K562 (cell line): ENCODE results near the gene SCMH1. TPM values are rescaled to one million over a fixed set of nuclear protein-coding genes. Genes with fewer than 3 reads are reported as not detected.
A peak's percentile ranks its signal among the peaks of the same experiment; 100 is the strongest.

Experiments used
- BRCA1 ChIP-seq, 2 experiments: fragments of 450-650 bp in 1 of 2; sonication (generic) in 1 of 2; formaldehyde crosslinking in 1 of 2; IDR thresholded peaks; 2 replicates each; pipeline versions ENCODE4 v1.5.0 to v1.6.1; 2017 to 2020; ENCODE audit warnings: mild to moderate bottlenecking in 1 of 2, missing genetic modification reagents in 1 of 2
- PBX2 ChIP-seq, 2 experiments: IDR thresholded peaks in 1 of 2; conservative IDR thresholded peaks in 1 of 2; 2 replicates each; pipeline ENCODE4 v1.6.1; 2016; ENCODE audit warnings: low read depth in 2 of 2, mild to moderate bottlenecking in 1 of 2, missing compliant biosample characterization in 1 of 2, missing genetic modification characterization in 1 of 2, moderate library complexity in 1 of 2
- POLR2AphosphoS2 ChIP-seq: IDR thresholded peaks from 2 replicates; pipeline ENCODE4 v1.6.1; 2012; ENCODE audit warnings: low read length, improper control_type of control experiment
- POLR2G ChIP-seq: fragments of 200-400 bp; formaldehyde crosslinking; IDR thresholded peaks from 2 replicates; pipeline ENCODE4 v1.6.1; 2017; ENCODE audit warnings: low read depth, mild to moderate bottlenecking, antibody characterized with exemption, low read length, moderate library complexity
- SMC3 ChIP-seq: conservative IDR thresholded peaks from 2 replicates; pipeline ENCODE4 v1.6.1; 2011; ENCODE audit warnings: low read depth, low read length, improper control_type of control experiment; ENCODE audit not compliant: insufficient read depth
- polyA plus RNA-seq, 8 experiments: library from polyadenylated mRNA; depleted of rRNA in 4 of 8; stranded (reverse) in 5 of 8; unstranded in 3 of 8; fragments of >200 nt; fragmentation: Nextera tagmentation in 2 of 8; fragmentation: Illumina TruSeq in 1 of 8; extraction: Ambion mirVana in 2 of 8; extraction: Trizol in 1 of 8; gene quantifications; 2 replicates each; pipeline versions ENCODE4 v1.2.1 to v1.2.3, GENCODE V29; 2011 to 2014; ENCODE audit warnings: inconsistent platforms in 1 of 8, missing spikeins in 1 of 8
- total RNA-seq, 7 experiments: library from RNA; depleted of rRNA in 6 of 7; stranded (reverse); fragments of >200 nt in 6 of 7; fragmentation: Illumina TruSeq in 2 of 7; extraction: Trizol in 2 of 7; gene quantifications; 2 replicates each; pipeline versions ENCODE4 v1.2.1 to v1.2.3, GENCODE V29; 2011 to 2021; ENCODE audit warnings: low replicate concordance in 1 of 7
- TF ChIP-seq, protein P1 (sequence below): fragments of 250-450 bp; sonication (Bioruptor Pico); IDR thresholded peaks from 2 replicates; pipeline ENCODE4 v1.5.0; 2021; ENCODE audit warnings: mild to moderate bottlenecking, moderate library complexity

Gene SCMH1
- total and polyA plus RNA-seq, 9 of the 15 experiments (the other 6 are each of a cell fraction or from before 2014, with no cell fraction given) = 8.5 to 37.0 (median 26.8) TPM

- TF ChIP-seq, protein P1, sequence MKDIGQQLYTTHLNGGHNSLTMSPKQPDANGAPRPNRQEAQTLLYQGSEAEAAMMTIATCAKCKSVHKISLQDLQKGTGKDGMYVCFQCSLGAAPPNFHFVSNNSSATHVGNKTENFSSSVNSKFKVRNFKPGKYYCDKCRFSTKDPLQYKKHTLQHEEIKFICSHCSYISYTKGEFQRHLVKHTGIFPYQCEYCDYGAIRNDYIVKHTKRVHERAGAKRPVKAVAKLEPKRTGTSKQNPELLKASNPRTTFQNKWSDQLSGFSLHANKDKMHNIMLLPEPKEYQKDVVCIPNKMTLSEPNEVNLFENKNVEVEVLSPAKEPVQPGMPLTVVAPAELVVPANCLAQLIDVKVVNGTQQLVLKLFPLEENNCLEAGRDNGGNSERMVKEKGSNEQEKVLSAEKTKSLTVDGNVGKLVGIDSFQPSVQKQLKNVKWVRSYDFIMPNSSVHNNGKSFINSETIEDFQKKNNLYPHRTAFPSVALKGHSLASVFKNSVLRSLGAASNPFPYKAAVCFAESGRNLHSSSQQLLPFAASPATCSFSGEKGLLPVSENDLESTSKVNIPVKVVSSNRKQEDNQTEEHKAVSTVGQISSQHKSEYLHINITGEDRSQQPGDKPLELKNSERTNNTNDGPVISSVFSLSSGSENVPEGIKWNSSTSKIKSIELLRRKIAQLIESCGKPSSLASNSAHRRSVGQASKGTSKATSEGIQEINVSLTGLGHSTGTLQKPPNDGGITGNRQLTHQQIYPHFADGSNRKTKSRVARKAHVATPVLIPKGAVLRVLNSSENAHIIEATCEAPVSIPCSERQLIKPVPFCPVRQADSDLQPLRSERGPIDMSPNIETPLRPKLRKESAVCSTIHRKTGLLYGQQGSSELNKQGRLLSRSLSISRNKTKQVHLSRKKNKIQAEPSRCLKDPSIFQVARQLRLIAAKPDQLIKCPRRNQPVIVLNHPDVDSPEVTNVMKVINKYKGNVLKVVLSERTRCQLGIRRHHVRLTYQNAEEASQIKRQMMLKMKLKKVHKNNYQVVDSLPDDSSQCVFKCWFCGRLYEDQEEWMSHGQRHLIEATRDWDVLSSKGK (CRISPR knock-in tag) = no peak
- peak; percentile 30; the same call in 1 of the 2 replicates for TF ChIP-seq SMC3
- TF ChIP-seq BRCA1 (IDR thresholded peaks at IDR 0.05) = no peak
- no peak for TF ChIP-seq BRCA1 (CRISPR knock-in tag; IDR thresholded peaks at IDR 0.05)
- TF ChIP-seq POLR2G = peak; percentile 68
- TF ChIP-seq POLR2AphosphoS2 = peak; percentile 67; the same call in 1 of the 2 replicates
- TF ChIP-seq PBX2 (CRISPR knock-in tag; IDR thresholded peaks at IDR 0.05; ENCODE audit: low read depth) = no peak
- TF ChIP-seq PBX2 (tag; conservative IDR thresholded peaks at IDR 0.05; ENCODE audit: low read depth) = no peak
Measured at GRCh38 chr1:41023279-41023990, 218.7 kb downstream of the SCMH1 start (continued).
